C4-2B (cell line): ENCODE data around the gene NRP1.

Experiments
- ZFX ChIP-seq: fragments of 450-650 bp; IDR thresholded peaks from 2 replicates; pipeline ENCODE4 v1.6.1; 2017
- TF ChIP-seq, protein P1 (sequence below): fragments of 450-650 bp; conservative IDR thresholded peaks from 2 replicates; pipeline ENCODE4 v1.5.1; 2017; ENCODE audit warnings: mild to moderate bottlenecking

DNA sequence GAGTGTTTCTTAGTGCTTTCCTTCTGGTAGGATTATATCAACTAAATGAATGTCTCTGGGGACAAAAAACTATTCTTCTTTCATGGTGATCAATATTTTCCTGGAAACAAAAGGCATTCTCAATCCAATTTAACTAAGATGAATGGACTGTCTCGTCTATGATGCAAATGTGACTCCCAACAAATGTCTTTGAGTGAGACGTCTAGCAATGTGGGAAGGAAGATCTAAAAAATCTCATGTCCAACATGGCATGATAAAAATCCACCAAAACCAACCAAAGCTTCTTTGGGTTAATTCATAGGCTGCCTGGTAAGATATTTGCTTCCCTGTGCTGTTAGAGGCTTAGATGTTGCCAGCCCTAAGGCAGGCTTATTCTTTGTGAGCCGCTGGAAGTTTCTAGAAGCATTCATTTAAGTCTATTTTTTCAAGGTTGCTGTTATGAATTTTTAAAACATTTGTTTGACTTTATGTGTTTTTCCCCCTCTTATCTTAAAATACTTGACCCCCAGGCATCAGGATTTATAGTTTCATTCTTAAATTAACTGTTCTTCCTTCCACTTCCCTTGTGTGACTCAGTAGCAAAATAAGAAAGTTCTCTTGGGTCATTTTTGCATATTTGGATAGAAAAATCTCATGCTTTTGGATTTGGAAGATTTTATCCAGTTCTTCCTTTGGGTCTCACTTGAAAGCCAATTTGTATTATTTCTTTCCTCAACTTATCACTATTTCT lies 156.3 kb downstream of the NRP1 start:
- TF ChIP-seq, protein P1, sequence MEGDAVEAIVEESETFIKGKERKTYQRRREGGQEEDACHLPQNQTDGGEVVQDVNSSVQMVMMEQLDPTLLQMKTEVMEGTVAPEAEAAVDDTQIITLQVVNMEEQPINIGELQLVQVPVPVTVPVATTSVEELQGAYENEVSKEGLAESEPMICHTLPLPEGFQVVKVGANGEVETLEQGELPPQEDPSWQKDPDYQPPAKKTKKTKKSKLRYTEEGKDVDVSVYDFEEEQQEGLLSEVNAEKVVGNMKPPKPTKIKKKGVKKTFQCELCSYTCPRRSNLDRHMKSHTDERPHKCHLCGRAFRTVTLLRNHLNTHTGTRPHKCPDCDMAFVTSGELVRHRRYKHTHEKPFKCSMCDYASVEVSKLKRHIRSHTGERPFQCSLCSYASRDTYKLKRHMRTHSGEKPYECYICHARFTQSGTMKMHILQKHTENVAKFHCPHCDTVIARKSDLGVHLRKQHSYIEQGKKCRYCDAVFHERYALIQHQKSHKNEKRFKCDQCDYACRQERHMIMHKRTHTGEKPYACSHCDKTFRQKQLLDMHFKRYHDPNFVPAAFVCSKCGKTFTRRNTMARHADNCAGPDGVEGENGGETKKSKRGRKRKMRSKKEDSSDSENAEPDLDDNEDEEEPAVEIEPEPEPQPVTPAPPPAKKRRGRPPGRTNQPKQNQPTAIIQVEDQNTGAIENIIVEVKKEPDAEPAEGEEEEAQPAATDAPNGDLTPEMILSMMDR: no peak
- no peak for TF ChIP-seq ZFX
